MM.1S (cell line): Measurements from ENCODE around the gene EPSTI1.

ENCODE experiments used
- DNase-seq: peaks from one replicate; pipeline ENCODE4 v3.0.0-alpha.2; 2015
- H2AFZ ChIP-seq: fragments of 300-600 bp; sonication (generic); 2 replicates; pipeline ENCODE4 v1.6.0; 2016; ENCODE audit warnings: antibody characterized with exemption, low read length
- H3F3A ChIP-seq: fragments of 300-600 bp; sonication (generic); 2 replicates; pipeline ENCODE4 v1.6.1; 2016; ENCODE audit warnings: mild to moderate bottlenecking, antibody characterized with exemption, low read length, moderate library complexity, mixed read lengths; ENCODE audit not compliant: insufficient read depth
- H3K27ac ChIP-seq: fragments of 300-600 bp; sonication (generic); 2 replicates; pipeline ENCODE4 v1.5.1; 2016; ENCODE audit warnings: mild to moderate bottlenecking, low read length
- H3K27me3 ChIP-seq: fragments of 300-600 bp; sonication (generic); replicated peaks from 2 replicates; pipeline ENCODE4 v1.6.0; 2016; ENCODE audit warnings: low read length; ENCODE audit not compliant: insufficient read depth
- H3K36me3 ChIP-seq: fragments of 300-600 bp; sonication (generic); replicated peaks from 2 replicates; pipeline ENCODE4 v1.6.1; 2016; ENCODE audit warnings: mild to moderate bottlenecking, low read length, mixed read lengths; ENCODE audit not compliant: insufficient read depth
- H3K4me1 ChIP-seq: fragments of 300-600 bp; sonication (generic); 2 replicates; pipeline ENCODE4 v1.6.1; 2016; ENCODE audit warnings: low read length, mixed read lengths
- H3K4me2 ChIP-seq: fragments of 300-600 bp; sonication (generic); 2 replicates; pipeline ENCODE4 v1.6.0; 2016; ENCODE audit warnings: low read depth, low read length
- H3K4me3 ChIP-seq: fragments of 300-600 bp; sonication (generic); 2 replicates; pipeline ENCODE4 v1.5.1; 2016; ENCODE audit warnings: low read length, mixed read lengths
- H3K79me2 ChIP-seq: fragments of 300-600 bp; sonication (generic); 2 replicates; pipeline ENCODE4 v1.6.1; 2016; ENCODE audit warnings: mixed run types, low read length, mixed read lengths
- H3K9ac ChIP-seq: fragments of 300-600 bp; sonication (generic); 2 replicates; pipeline ENCODE4 v1.6.1; 2016; ENCODE audit warnings: low read length, mixed read lengths
- H3K9me2 ChIP-seq: fragments of 300-600 bp; sonication (generic); replicated peaks from 2 replicates; pipeline ENCODE4 v1.6.1; 2016; ENCODE audit warnings: mild to moderate bottlenecking, low read length, mixed read lengths; ENCODE audit not compliant: insufficient read depth
- H3K9me3 ChIP-seq: fragments of 300-600 bp; sonication (generic); replicated peaks from 2 replicates; pipeline ENCODE4 v1.6.1; 2016; ENCODE audit warnings: mild to moderate bottlenecking, low read length, mixed read lengths; ENCODE audit not compliant: insufficient read depth
- H4K20me1 ChIP-seq: fragments of 300-600 bp; sonication (generic); 2 replicates; pipeline ENCODE4 v1.6.1; 2016; ENCODE audit warnings: mild to moderate bottlenecking, low read length, moderate library complexity, mixed read lengths; ENCODE audit not compliant: insufficient read depth
- CTCF ChIP-seq: fragments of 300-600 bp; sonication (generic); IDR thresholded peaks from 2 replicates; pipeline ENCODE4 v1.5.1; 2016; ENCODE audit warnings: antibody characterized with exemption, low read length, mixed read lengths
- EZH2 ChIP-seq: fragments of 300-600 bp; sonication (generic); optimal IDR thresholded peaks from 2 replicates; pipeline ENCODE3; 2017; ENCODE audit warnings: low read depth, mild to moderate bottlenecking, antibody characterized with exemption, low read length, mixed read lengths
- EZH2phosphoT487 ChIP-seq: fragments of 300-600 bp; sonication (generic); IDR thresholded peaks from 2 replicates; pipeline ENCODE4 v1.6.1; 2018; ENCODE audit warnings: antibody characterized with exemption, low read length

Gene EPSTI1

GRCh38 chr13:42950181-42950580 lies 41.9 kb downstream of the EPSTI1 start:
- Histone ChIP-seq H3K27ac (no peak overlapping the region), H3K27me3 (no peaks in the 10 kb centered on the region), H3K79me2 (no peaks in the 10 kb centered on the region), H4K20me1 (no peaks in the 10 kb centered on the region), H3K4me2 (no peak overlapping the region), H3K9me2 (no peaks in the 10 kb centered on the region), H3F3A (no peaks in the 10 kb centered on the region), H3K9me3 (no peaks in the 10 kb centered on the region), H3K36me3 (no peaks in the 10 kb centered on the region), H3K4me3 (no peak overlapping the region), H3K4me1 (no peaks in the 10 kb centered on the region), H2AFZ (no peak overlapping the region), H3K9ac (no peak overlapping the region)
- TF ChIP-seq EZH2phosphoT487 (no peak), EZH2 (no peak), CTCF (no peak)
- DNase-seq, result no peak

GRCh38 chr13:42947925-42948324 lies 44.1 kb downstream of the EPSTI1 start:
- H3K4me1 ChIP-seq, result no peaks in the 10 kb centered on the region
- no peak overlapping the region for H3K4me3 ChIP-seq
- no peaks in the 10 kb centered on the region for H3K36me3 ChIP-seq
- no peak for TF ChIP-seq CTCF
- no peak for TF ChIP-seq EZH2phosphoT487
- no peak for TF ChIP-seq EZH2
- H2AFZ ChIP-seq, result no peak overlapping the region
- H3K4me2 ChIP-seq, result no peak overlapping the region
- no peaks in the 10 kb centered on the region for H3K9me2 ChIP-seq
- DNase-seq, result no peak
- no peak overlapping the region for H3K9ac ChIP-seq
- H3K27ac ChIP-seq, result no peak overlapping the region
- H4K20me1 ChIP-seq, result no peaks in the 10 kb centered on the region
- no peaks in the 10 kb centered on the region for H3F3A ChIP-seq
- H3K79me2 ChIP-seq, result no peaks in the 10 kb centered on the region
- H3K9me3 ChIP-seq, result no peaks in the 10 kb centered on the region
- no peaks in the 10 kb centered on the region for H3K27me3 ChIP-seq

- TF ChIP-seq CTCF (no peak), EZH2 (no peak)
- H3F3A ChIP-seq, result no peaks in the 10 kb centered on the region
These were observed 45.1 kb downstream of the EPSTI1 start for GRCh38 chr13:42946927-42947326.

More at GRCh38 chr13:42946927-42947326, 45.1 kb downstream of the EPSTI1 start:
- H3K4me2 ChIP-seq, result no peak overlapping the region
- no peaks in the 10 kb centered on the region for H3K9me3 ChIP-seq
- H3K9me2 ChIP-seq, result no peaks in the 10 kb centered on the region
- H3K27me3 ChIP-seq, result no peaks in the 10 kb centered on the region
- no peak overlapping the region for H3K9ac ChIP-seq
- H3K27ac ChIP-seq, result no peak overlapping the region
- H3K4me3 ChIP-seq, result no peak overlapping the region
- H2AFZ ChIP-seq, result no peak overlapping the region
- no peaks in the 10 kb centered on the region for H3K36me3 ChIP-seq
- no peaks in the 10 kb centered on the region for H4K20me1 ChIP-seq
- no peaks in the 10 kb centered on the region for H3K79me2 ChIP-seq
- no peaks in the 10 kb centered on the region for H3K4me1 ChIP-seq
- DNase-seq, result no peak
